ENCODE results near the gene COL18A1.
"Not testable (repeated sequence)": the region's sequence is repeated elsewhere in the genome, so short reads cannot be mapped to it uniquely, and the experiment has no call there.

Gene COL18A1

DNA sequence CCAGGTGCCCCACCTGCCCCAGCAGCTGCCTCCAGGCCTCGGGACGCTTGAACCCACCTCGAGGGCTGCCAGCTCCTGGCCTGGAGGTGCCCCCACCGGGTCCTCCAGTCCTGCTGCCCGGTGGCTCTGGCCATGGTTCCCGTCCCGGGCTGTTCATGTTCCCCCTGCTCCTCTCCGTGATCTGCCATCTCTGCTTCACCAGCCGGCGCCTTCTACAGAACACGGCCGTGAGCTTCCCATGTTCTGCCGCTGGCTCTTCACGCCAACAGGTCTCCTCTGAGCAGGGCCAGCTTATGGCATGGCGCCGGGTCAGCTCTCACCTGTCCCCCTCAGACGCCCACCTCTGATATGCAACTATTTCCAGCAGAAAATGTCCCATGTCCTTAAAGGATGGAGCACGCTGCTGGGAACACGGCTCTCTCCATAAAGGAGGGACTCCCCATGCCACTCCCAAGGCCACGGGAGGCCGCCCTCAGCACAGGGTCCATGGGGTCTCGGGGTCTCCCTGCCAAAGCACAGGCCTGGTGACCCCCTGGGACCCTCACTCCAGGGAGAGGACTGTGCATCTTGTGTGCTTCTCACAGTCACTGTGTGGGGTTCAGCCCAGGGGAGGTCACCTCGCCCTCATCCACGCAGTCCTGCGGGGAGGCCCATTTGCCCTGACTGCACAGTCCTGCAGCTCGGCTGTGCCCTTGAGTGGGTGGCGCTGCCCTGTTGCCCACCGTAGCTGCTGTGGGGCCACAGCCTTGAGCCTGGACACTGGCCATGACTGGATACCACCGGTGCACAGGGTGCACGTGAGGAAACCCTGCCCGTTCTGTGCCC is 36.7 kb downstream of the COL18A1 start:
- no peak for DNase-seq (ENCODE audit: low read depth)

DNA sequence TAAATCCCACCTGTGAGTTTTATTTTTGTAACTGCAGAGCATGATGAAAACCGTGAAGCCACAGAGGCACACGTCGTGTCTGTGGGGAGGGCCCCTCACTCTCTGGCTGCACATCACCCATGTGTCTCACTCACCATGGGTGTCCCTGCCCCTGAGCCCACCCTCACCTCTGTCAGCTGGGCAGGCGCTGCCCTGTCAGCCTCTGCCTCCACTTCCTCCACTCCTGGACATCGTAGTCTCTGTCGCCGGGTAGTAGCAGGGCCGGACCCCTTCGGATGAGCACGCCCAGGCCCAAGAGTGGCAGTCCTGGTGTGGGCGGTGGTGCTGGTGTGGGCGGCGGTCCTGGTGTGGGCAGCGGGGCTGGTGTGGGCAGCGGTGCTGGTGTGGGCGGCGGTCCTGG is 37.3 kb downstream of the COL18A1 start:
- no peak for DNase-seq (ENCODE audit: low read depth)

DNA sequence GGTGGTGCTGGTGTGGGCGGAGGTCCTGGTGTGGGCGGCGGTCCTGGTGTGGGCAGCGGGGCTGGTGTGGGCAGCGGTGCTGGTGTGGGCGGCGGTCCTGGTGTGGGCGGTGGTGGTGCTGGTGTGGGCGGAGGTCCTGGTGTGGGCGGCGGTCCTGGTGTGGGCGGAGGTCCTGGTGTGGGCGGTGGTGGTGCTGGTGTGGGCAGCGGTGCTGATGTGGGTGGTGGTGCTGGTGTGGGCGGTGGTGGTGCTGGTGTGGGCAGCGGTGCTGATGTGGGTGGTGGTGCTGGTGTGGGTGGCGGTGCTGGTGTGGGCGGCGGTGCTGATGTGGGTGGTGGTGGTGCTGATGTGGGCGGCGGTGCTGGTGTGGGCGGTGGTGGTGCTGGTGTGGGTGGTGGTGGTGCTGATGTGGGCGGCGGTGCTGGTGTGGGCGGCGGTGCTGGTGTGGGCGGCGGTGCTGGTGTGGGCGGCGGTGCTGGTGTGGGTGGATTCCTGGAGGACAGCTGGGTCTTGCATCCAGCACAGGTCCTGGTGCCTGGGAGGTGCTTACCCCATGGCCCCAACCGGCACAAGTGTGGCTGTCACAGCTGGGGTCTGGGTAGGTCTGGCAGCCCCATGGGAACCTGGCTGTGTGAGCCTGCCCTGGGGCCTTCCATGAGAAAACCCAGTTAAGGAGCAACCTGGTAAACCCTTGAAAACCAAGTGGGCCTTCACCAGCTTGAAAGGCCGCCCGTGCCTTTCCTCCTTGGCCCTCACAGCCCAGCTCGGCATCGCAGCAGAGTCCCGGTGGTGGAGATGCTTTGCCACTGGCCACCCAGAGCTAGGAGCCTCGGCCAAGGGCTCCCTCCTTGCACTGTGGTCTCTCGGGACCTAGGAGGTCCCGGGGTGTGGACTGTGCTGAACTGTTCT is 38.0 kb downstream of the COL18A1 start:
- not testable (repeated sequence) for DNase-seq (ENCODE audit: low read depth)

DNA sequence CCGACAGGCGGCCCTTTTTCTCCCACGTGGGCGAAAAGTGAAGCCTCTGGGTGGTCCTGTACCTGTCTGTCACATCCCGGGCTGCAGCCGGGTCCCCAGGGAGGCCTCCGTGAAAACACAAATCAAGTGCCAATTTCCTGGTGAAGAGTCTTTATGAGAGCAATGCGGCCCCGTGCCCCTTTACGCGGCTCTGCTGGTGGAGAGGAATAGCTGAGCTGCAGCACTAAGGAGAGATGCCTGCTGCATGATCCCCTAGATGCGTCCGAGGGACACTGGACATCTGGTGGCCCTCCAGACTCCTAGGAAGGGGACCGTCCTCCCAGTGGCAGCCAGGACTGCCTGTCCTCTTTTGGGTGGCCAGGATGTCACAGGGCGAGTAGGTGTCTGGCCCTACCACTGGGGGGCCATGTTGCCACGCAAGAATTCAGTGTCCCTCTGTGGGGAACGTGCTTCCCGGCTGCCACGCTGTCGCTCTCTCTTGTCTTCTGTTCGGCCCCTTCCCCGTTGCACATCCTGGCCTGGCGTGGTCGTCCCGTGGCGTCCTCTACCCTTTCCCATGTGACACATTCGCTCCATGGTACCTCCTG is 38.7 kb downstream of the COL18A1 start:
- no peak for DNase-seq (ENCODE audit: low read depth)

DNA sequence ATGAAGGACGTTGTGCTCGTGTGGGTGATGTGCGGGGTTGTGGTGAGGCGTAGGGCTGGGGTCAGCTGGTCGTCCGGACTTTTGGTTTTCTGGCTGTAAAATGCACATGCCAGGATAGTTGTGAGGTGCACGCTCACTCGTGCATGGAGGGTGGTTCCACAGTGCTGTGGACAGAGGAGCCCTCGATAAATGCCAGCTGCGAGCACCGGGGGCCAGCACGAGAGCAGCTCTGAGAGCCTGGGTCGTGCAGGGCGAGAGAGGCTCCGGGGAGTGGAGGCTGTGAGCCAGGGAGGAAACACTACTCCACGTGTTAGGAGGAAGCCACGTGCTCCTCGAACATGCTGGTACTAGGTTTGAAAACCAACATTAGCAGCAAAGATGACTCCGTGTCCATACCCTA is 39.4 kb downstream of the COL18A1 start:
- no peak for DNase-seq (ENCODE audit: low read depth)

DNA sequence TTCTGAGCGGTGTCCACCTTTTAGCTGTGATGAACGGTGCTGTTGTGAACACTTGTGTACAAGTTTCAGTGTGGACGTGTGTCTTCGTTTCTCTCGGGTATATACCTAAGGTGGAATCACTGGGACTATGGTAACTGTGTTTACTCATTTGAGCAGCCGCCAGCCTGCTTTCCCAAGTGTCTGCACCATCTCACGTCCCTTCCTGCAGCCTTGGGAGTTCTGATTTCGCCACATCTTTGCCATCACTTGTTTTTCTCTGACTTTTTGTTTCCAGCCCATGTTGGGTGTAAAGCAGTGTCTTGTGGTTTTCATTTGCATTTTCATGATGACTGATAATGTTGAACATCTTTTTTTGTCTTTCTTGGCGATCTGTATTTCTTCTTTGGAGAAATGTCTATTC is 40.4 kb downstream of the COL18A1 start:
- DNase-seq (ENCODE audit: low read depth): no peak

DNA sequence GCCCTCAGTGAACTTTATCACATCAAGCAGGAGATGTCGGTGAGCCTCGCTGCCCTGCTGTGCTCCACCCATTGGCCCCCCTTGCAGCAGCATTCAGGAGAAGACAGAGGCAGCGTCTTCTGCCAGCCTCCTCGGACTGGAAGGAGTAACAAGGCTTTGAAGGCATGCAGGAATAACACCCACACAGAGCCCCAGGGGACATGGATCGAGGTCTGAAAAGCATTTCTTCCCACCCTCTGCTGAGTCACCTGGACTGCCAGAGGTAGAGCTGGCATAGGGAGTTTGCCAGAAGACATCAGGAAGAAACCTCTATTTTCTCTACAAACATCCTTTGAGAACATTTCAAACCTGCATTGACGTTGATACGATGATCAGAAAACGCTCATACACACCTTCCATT is 42.9 kb downstream of the COL18A1 start:
- no peak for DNase-seq (ENCODE audit: low read depth)

DNA sequence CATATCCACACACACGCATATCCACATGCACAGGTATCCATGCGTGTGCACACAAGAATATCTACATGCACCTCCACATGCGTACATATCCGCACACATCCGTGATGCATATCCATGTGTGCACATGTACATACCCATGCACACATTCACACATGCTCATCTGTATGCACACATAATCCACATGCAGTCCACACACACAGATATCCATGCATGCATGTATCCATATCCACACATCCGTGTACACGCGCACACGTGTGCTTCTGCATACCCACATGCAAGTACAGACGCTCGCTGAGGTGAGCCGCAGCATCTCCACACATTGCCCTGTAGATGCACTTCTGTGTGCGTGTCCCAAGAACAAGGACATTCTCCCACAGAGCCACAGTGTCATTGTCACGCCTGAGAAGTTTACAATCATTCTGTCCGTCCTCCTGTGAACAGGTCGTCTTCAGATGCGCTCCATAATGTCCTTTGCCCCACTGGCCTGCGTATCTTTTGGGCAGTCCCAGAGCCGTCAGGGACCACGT is 43.4 kb downstream of the COL18A1 start:
- DNase-seq (ENCODE audit: low read depth): no peak

DNA sequence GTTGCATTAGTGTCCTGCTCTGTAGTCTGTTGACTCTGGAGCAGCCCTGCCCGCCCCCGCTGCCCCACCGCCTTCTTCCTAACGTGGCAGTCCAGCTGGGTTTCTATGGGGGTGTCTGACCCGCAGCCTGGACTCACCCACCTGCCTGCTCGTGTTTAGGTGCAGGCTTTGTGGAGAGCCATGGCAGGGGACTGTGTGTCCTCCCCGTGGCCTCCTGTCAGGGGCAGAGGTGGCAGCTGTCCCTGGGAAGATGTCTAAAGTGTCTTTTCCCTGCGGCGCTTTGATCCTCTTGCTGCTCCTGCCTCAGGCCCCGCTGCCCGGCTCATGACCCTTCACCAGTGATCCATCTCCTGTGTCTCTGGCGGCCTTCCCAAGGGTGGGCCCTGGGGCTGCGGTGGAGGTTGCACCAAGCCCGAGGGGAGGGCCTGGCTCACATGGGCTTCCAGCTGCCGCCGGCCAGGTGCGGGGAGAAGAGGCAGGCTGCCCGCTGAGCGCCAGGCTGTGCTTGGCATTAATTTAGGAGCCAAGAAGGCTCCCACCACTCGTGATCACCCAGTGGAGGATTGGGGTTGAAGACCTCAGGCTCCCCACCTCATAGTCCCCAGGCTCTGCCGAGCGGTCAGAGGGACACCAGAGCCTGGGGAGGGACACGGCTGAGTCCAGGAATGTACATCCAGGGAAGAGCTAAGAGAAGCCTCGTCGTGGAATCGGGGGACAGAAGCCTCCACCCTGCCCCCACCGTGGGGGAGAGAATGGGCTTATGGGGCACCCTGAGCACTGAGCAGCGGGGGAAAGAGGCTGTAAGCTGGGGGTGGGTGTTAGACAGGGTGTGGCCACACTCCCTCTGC is 44.1 kb downstream of the COL18A1 start:
- DNase-seq (ENCODE audit: low read depth): no peak

DNA sequence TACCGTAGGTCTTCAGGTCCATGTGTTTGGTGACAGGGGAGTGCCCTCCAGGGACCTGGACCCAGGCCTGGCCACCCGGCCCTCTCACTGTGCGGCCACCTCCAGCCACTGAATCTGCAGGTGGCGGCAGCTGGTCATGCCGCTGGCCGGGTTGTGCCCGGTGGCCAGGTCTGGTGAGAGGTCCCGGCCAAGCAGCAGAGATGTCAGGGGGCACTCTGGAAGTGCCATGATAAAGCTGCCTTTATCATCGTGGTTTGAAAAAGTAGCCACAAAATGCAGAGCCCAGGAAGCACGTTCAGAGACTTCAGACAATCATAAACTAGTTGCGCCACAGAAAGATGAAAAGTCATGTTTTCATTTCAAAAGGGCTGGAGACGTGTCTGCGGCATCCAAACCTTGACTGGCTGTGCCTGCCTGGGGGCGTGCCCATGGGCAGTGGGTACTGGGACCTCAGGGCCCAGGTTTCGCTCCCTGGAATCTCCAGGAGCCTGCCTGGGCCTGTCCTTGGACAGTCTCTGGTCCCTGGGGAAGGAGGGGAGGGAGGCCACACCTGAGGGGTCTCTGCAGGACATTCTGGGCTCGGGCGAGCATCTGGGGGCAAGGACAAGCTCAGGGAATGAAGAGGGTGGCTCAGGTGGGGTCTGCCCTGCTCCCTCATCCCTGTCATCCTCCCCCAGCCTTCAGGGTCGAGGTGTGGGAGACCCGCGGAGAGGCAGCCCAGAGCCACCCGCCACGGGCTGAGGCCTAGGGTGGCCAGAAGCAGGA is 44.9 kb downstream of the COL18A1 start:
- DNase-seq (ENCODE audit: low read depth): no peak

DNA sequence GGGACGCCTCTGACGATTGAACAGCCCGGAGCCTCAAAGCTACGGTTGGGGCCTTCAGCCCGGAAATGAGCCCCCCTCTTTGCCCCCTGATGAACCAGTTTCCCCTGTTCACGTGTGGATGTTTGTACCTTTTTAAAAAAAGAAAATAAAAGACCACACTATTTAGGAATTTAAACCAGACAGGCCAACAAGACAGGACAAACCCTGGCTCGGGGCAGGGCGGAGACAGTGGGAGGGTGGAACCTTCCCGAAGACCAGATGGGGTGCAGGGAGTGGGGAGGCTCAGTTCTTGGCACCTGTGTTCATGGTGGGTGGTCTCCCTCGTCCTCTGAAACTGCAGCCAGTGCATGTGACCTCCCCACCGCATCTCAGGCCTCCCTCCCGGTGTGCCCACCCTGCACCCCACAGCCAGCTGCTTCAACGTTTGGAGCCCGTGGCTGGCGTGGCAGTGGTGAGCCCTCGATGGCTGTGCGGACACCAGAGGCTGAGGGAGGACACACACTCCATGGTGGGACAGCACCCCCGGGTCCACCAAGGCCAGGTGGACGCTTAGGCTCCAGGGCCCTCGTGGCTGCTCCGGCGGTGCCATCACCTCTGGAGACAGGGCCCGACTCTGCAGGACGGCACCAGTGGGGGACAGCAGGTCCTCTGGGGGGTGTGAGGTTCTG is 45.6 kb downstream of the COL18A1 start:
- no peak for DNase-seq (ENCODE audit: low read depth)

DNA sequence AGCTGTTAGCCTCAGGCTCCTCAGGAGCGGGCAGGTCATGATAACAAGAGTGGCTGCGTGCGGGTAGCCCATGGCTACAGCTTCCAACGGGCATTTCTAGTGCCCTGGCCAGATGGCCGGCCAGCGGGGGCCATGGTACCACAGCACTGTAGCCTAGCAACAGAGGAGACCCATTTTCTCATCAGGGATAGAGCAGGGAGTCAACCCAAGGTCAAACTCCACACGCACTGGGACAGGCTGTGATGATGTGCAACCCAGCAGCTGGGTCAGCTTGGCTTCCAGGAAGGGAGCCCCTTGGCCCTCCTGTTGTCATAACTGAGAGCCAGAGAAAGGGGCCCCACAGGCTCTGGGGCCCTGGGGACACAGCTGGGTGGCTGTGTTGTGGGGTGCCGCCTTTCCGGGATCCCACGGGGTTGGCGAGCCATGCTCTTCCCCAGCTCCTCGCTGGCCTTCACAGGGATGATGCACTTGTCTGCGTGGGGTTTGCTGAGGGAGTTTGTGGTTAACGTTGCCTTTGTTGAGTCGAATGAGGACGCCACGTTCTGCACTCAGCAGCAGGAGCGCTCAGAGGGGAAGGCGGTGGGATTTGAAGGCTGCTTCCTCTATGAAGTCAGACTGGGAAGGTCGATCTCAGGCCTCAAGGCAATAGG is 46.3 kb downstream of the COL18A1 start:
- DNase-seq (ENCODE audit: low read depth): no peak

DNA sequence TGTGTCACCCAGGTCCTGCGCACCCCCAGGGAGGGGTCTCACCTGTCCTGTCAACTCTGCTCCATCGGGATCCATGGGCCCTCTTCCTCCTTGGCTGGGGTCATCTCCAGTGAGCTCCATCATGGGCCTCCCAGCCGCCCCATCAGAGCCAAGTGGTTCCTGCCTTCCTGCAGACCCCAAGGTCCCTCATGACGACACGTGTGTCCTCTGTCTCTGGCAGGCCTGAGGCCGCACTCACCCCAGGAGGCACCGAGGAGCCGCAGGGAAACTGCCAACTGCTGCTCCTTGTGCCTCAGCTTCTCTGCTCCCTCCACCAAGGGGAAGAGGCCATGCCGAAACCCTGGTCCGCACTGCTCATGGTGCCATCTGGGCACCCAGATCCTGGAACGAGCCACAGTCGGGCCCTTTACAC is 46.8 kb downstream of the COL18A1 start:
- DNase-seq (ENCODE audit: low read depth): no peak

DNA sequence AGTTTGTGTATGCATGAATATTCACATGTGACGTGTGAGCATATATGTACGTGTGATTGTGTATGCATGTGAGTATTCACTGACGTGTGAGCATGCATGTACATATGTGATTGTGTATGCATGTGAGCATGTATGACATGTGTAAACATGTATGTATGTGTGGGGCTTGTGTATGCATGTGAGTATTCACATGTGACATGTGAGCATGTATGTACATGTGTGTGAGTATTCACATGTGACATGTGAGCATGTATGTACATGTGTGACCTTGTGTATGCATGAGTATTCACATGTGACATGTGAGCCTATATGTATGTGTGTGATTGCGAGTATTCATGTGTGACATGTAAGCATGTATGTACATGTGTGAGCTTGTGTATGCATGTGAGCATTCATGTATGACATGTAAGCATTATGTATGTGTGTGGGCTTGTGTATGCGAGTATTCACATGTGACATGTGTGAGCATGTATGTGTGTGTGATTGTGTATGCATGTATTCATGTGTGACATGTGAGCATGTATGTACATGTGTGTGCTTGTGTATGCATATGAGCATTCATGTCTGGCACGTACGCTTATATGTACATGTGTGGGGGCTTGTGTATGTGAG is 47.8 kb downstream of the COL18A1 start:
- no peak for DNase-seq (ENCODE audit: low read depth)

DNA sequence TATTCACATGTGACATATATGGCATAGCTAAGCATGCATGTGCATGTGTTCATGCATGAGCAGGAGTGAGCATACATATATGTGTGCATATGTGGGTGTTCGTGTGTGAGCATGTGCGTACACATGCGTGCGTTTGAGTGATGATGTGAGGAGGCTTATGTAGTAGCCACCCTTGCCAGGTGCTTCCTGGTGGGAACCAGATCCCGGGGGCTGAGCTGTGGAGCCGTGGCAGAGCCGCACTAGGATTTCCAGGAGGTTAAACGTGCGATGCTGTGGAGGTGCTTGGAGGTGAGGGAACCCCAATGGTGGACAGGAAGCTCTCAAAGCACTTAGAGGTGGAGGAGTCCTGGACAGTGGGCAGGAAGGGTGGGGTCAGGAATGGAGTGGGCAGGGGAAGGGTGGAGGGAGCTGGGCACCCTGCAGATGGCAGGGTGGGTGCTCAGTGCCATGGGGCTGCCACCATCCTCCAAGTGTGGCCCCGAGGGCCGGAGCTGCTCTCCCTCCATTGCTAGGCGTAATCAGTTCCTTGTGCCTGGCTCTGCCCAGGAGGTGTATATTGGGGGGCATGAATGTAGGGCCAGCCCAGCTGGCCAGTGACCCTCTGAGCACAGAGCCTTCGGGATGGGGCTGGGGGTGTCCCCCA is 48.5 kb downstream of the COL18A1 start:
- DNase-seq (ENCODE audit: low read depth): no peak

DNA sequence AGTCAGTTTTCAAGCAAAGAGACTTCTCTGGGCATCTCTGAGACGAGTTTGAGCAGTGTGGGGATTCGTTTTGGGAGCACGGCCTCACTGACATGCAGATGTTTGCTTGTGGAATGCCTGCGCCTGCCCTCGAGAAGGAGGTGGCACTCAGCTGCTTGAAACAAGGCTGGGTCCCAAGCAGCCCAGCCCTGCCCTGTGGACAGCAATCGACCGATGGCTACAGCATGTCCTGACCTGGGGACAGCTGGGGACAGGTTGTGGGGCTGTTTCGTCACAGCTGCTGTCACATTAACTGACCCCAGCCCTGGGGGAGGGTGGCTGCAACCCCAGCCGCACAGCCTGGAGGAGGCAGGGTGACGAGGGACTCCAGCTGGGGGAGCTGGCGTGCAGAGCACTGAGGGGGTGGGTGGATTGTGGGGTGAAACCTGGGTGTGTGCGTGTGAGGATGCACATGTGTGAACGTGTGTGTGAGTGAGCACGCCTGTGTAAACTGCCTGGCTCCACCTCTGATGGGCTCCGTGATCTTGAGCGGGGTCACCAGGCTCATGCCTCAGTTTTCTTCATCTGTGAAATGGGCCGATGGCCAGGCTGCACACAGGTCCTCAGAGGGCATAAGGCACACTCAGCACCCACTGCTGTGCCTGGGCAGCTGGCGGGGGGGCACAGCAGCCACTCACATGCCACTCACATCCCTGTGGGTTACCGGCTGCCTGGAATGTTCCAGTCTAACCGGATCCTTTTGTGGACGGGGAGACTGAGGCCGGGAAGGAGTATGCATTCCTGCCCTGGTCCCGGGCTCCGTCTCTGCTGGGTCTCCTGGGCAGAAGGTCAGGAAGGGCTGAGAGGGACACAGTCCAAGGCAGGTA is 49.3 kb downstream of the COL18A1 start:
- DNase-seq (ENCODE audit: low read depth): no peak

DNA sequence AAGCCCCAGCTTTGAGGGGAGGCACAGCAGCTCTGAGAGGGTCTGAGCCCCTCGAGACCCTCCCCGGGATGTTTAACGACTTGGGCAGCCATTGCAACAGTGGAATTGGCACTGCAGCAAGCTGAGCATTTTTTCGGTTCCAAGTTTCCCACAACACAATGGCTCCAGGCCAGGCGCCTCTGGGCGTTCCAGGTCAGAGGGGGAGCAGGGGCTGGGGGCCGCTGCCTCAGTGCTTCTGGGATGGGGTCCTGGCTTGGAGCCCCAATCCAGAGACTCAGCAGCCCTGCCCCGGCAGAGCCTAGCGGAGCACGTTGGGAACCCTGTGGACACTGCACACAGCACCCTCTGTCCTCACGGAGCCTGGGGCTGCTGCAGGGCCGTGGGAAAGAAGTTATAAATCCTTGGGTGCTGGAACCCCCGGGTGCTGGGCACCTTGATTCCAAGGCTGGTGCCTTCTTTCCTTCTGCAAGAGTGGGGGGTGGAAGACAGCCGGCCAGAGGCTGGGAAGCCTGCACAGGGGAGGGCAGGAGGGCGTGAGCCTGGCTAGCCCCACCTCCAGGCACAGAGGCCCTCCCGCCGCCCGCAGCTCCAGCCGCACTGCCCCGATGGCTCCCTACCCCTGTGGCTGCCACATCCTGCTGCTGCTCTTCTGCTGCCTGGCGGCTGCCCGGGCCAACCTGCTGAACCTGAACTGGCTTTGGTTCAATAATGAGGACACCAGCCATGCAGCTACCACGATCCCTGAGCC is 50.1 kb downstream of the COL18A1 start:
- no peak for DNase-seq (ENCODE audit: low read depth)

Data from activated T-helper 9 cell treated with anti-CD3 and anti-CD28 coated beads, Interleukin-2, amount 50 U/mL, for 16 hours (primary cell).